ENCODE data around the gene ALG6. TPM values are rescaled to one million over a fixed set of nuclear protein-coding genes. Genes with fewer than 3 reads are reported as not detected.

The ALG6 gene
- total RNA-seq, 5 donors from 2014 or later (not counting 1 experiment from before 2014, with no cell fraction given) = 17.5 to 25.2 (median 22.2) TPM

DNA sequence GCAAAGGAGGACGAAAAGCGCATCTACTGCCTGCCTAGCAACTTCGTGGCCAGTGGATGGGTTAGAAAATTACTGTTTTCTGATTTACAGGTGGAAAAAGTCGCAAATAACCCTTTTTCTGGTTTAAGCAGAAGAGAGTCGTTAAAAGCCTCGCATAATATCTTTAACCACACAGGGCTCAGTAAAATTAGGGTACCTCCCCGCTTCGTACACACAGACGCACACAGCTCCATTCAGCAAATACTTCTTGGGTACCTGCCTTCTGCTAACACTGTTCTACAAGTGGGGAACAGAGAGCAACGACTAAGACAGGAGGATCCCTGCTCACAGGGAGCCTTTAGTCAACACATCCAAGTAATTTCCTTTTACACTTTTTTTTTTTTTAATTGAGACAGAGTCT lies 704 bp downstream of the ALG6 start:
- Mint-ChIP-seq H3K4me1 (peaks cover 32 to 41% (median 38%) of the 10 kb centered on the region in 3 donors), H3K9me3 (no peaks in the 10 kb centered on the region), H3K36me3 (peaks cover 17% of the 10 kb centered on the region), H3K27ac (peak overlapping the region; percentile 83 to 85), H3K4me3 (peak overlapping the region; percentile 90 to 94 (median 93)), H3K27me3 (peaks cover 0 to under 1% of the 10 kb centered on the region in 2 donors)
- Histone ChIP-seq H3K4me3 (ENCODE audit: control insufficient read depth in 1 of 2, extremely low read depth in 1 of 2, low read length in 1 of 2) (peak overlapping the region; percentile 86 to 92), H3K36me3 (ENCODE audit: control insufficient read depth in 2 of 2, extremely low read depth in 1 of 2, insufficient read depth in 1 of 2, low read length in 1 of 2) (peaks cover 0 to 11% of the 10 kb centered on the region in 2 donors), H3K27ac (ENCODE audit: low read length) (peak overlapping the region; percentile 62), H3K4me1 (ENCODE audit: control insufficient read depth in 1 of 2, extremely low read depth in 1 of 2, insufficient read depth in 2 of 2, low read length in 2 of 2) (peaks cover 0 to 19% of the 10 kb centered on the region in 2 experiments), H3K27me3 (replicated peaks in 1 of 2; ENCODE audit: control insufficient read depth in 2 of 2, extremely low read depth in 1 of 2, insufficient read depth in 2 of 2, low read length in 1 of 2) (no peaks in the 10 kb centered on the region), H3K9me3 (no peaks in the 10 kb centered on the region)
- POLR2A ChIA-PET = interaction anchor here in 1 of 2 donors (0.6 kb wide), 1 partner anchor 38 kb away, joined by 3 read pairs; no protein-coding TSS in a partner anchor
- ATAC-seq (replicated peaks in 1 of 4) = peak in 1 of 4 experiments; percentile 14
- CTCF ChIA-PET = interaction anchor here in 1 of 2 donors (0.7 kb wide), 1 partner anchor 90 kb away, joined by 3 read pairs; no protein-coding TSS in a partner anchor
- 30% methylated on average over 2 of the region's 10 CpGs for WGBS (ENCODE audit: insufficient coverage)
- DNase-seq = peak in 2 of 35 experiments; percentile 13 to 34

DNA sequence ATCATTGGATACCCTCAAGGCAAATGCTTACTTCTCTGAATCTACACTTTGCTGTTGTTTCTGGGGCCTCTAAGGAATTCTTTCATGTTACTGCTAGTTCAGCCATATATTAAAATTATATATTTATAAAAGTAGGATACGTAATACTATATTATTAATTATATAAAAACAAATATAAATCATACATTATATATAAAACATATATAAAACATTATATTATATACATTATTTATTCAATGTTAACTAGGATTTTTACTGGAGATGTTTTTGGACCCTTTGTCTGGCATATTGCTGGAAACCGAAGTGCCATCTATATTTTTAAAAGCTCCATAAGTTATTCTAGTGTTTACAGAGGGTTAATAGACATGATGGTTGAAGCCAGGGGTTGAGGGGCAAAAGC lies 12.2 kb downstream of the ALG6 start:
- POLR2A ChIA-PET = no interaction called here
- no peak for ATAC-seq (replicated peaks in 1 of 4)
- H3K36me3 ChIP-seq (ENCODE audit: control insufficient read depth in 2 of 2, extremely low read depth in 1 of 2, insufficient read depth in 1 of 2, low read length in 1 of 2) = peaks cover 3 to 6% of the 10 kb centered on the region in 2 donors
- no peak overlapping the region for H3K4me3 ChIP-seq (ENCODE audit: control insufficient read depth in 1 of 2, extremely low read depth in 1 of 2, low read length in 1 of 2)
- CTCF ChIA-PET = no interaction called here
- no peak overlapping the region for H3K27ac ChIP-seq (ENCODE audit: low read length)
- no peaks in the 10 kb centered on the region for H3K27me3 ChIP-seq (replicated peaks in 1 of 2; ENCODE audit: control insufficient read depth in 2 of 2, extremely low read depth in 1 of 2, insufficient read depth in 2 of 2, low read length in 1 of 2)
- H3K9me3 ChIP-seq = no peaks in the 10 kb centered on the region
- no CpG with 5 or more reads among the region's 2 CpGs for WGBS (ENCODE audit: insufficient coverage)
- Mint-ChIP-seq H3K4me1 (peaks cover 24 to 47% (median 41%) of the 10 kb centered on the region in 3 donors), H3K27me3 (no peaks in the 10 kb centered on the region), H3K4me3 (no peak overlapping the region), H3K9me3 (no peaks in the 10 kb centered on the region), H3K27ac (no peak overlapping the region), H3K36me3 (peaks cover 46% of the 10 kb centered on the region)
- peaks cover 0 to 3% of the 10 kb centered on the region in 2 experiments for H3K4me1 ChIP-seq (ENCODE audit: control insufficient read depth in 1 of 2, extremely low read depth in 1 of 2, insufficient read depth in 2 of 2, low read length in 2 of 2)
- DNase-seq = no peak

GRCh38 chr1:63381741-63382140 lies 14.3 kb downstream of the ALG6 start:
- ChIA-PET POLR2A (no interaction called here), CTCF (no interaction called here)
- H3K36me3 Mint-ChIP-seq = peaks cover 47% of the 10 kb centered on the region
- Histone ChIP-seq H3K4me3 (ENCODE audit: control insufficient read depth in 1 of 2, extremely low read depth in 1 of 2, low read length in 1 of 2) (no peak overlapping the region), H3K9me3 (no peaks in the 10 kb centered on the region), H3K27ac (ENCODE audit: low read length) (no peak overlapping the region), H3K27me3 (replicated peaks in 1 of 2; ENCODE audit: control insufficient read depth in 2 of 2, extremely low read depth in 1 of 2, insufficient read depth in 2 of 2, low read length in 1 of 2) (no peaks in the 10 kb centered on the region), H3K36me3 (ENCODE audit: control insufficient read depth in 2 of 2, extremely low read depth in 1 of 2, insufficient read depth in 1 of 2, low read length in 1 of 2) (peaks cover 0 to 3% of the 10 kb centered on the region in 2 donors), H3K4me1 (ENCODE audit: control insufficient read depth in 1 of 2, extremely low read depth in 1 of 2, insufficient read depth in 2 of 2, low read length in 2 of 2) (peaks cover 0 to 3% of the 10 kb centered on the region in 2 experiments)
- H3K4me3 Mint-ChIP-seq = no peak overlapping the region
- H3K4me1 Mint-ChIP-seq = peaks cover 42 to 51% (median 46%) of the 10 kb centered on the region in 3 donors
- ATAC-seq (replicated peaks in 1 of 4) (no peak), DNase-seq (no peak)
- H3K27ac Mint-ChIP-seq = no peak overlapping the region
- no peaks in the 10 kb centered on the region for H3K27me3 Mint-ChIP-seq
- no CpG with 5 or more reads among the region's 1 CpG for WGBS (ENCODE audit: insufficient coverage)
- no peaks in the 10 kb centered on the region for H3K9me3 Mint-ChIP-seq

DNA sequence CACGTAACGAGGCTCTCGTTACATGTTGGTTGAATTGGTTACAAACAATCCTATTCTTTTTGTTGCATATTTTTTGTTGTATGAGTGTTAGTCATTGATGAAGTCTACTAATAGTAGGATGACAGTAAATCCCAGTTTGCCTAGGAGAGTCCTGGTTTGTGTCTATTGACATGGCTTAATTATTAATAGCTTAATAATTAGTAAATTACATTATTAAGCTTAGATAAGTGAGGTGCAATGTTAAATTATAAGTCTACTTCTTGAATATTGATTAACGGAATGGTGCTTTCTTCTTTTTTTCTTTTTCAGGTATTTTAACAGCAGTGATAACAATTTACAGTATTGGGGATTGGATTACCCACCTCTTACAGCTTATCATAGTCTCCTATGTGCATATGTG lies 34.5 kb downstream of the ALG6 start:
- no peak overlapping the region for H3K27ac ChIP-seq (ENCODE audit: low read length)
- H3K27me3 Mint-ChIP-seq = no peaks in the 10 kb centered on the region
- no peaks in the 10 kb centered on the region for H3K27me3 ChIP-seq (replicated peaks in 1 of 2; ENCODE audit: control insufficient read depth in 2 of 2, extremely low read depth in 1 of 2, insufficient read depth in 2 of 2, low read length in 1 of 2)
- H3K36me3 ChIP-seq (ENCODE audit: control insufficient read depth in 2 of 2, extremely low read depth in 1 of 2, insufficient read depth in 1 of 2, low read length in 1 of 2) = peaks cover 0 to 34% of the 10 kb centered on the region in 2 donors
- WGBS (ENCODE audit: insufficient coverage) = no CpG with 5 or more reads among the region's 4 CpGs
- no peak overlapping the region for H3K27ac Mint-ChIP-seq
- H3K4me3 Mint-ChIP-seq = no peak overlapping the region
- H3K4me3 ChIP-seq (ENCODE audit: control insufficient read depth in 1 of 2, extremely low read depth in 1 of 2, low read length in 1 of 2) = no peak overlapping the region
- ATAC-seq (replicated peaks in 1 of 4) = no peak
- ChIA-PET POLR2A (interaction anchor here in 1 of 2 donors (0.7 kb wide), 1 partner anchor 14 kb away, joined by 4 read pairs; no protein-coding TSS in a partner anchor), CTCF (interaction anchor here (0.7 to 1.0 kb wide), 2 partner anchors 12 to 853 kb away, joined by 3 to 4 read pairs; no protein-coding TSS in a partner anchor)
- H3K9me3 ChIP-seq = no peaks in the 10 kb centered on the region
- no peaks in the 10 kb centered on the region for H3K4me1 Mint-ChIP-seq
- H3K9me3 Mint-ChIP-seq = no peaks in the 10 kb centered on the region
- no peaks in the 10 kb centered on the region for H3K4me1 ChIP-seq (ENCODE audit: control insufficient read depth in 1 of 2, extremely low read depth in 1 of 2, insufficient read depth in 2 of 2, low read length in 2 of 2)
- DNase-seq = no peak
- peaks cover 49% of the 10 kb centered on the region for H3K36me3 Mint-ChIP-seq

- no peaks in the 10 kb centered on the region for H3K4me1 ChIP-seq (ENCODE audit: control insufficient read depth in 1 of 2, extremely low read depth in 1 of 2, insufficient read depth in 2 of 2, low read length in 2 of 2)
- ATAC-seq (replicated peaks in 1 of 4) (no peak), DNase-seq (no peak)
- Mint-ChIP-seq H3K36me3 (peaks cover 49% of the 10 kb centered on the region), H3K27ac (no peak overlapping the region), H3K27me3 (no peaks in the 10 kb centered on the region), H3K9me3 (no peaks in the 10 kb centered on the region), H3K4me1 (no peaks in the 10 kb centered on the region), H3K4me3 (no peak overlapping the region)
- H3K27me3 ChIP-seq (replicated peaks in 1 of 2; ENCODE audit: control insufficient read depth in 2 of 2, extremely low read depth in 1 of 2, insufficient read depth in 2 of 2, low read length in 1 of 2) = no peaks in the 10 kb centered on the region
- H3K27ac ChIP-seq (ENCODE audit: low read length) = no peak overlapping the region
- no peaks in the 10 kb centered on the region for H3K9me3 ChIP-seq
- ChIA-PET POLR2A (no interaction called here), CTCF (no interaction called here)
- no CpG with 5 or more reads among the region's 3 CpGs for WGBS (ENCODE audit: insufficient coverage)
- peaks cover 0 to 27% of the 10 kb centered on the region in 2 donors for H3K36me3 ChIP-seq (ENCODE audit: control insufficient read depth in 2 of 2, extremely low read depth in 1 of 2, insufficient read depth in 1 of 2, low read length in 1 of 2)
- no peak overlapping the region for H3K4me3 ChIP-seq (ENCODE audit: control insufficient read depth in 1 of 2, extremely low read depth in 1 of 2, low read length in 1 of 2)
These were observed 36.0 kb downstream of the ALG6 start for GRCh38 chr1:63403386-63403785.

- no peaks in the 10 kb centered on the region for H3K4me1 ChIP-seq (ENCODE audit: control insufficient read depth in 1 of 2, extremely low read depth in 1 of 2, insufficient read depth in 2 of 2, low read length in 2 of 2)
- H3K27me3 ChIP-seq (replicated peaks in 1 of 2; ENCODE audit: control insufficient read depth in 2 of 2, extremely low read depth in 1 of 2, insufficient read depth in 2 of 2, low read length in 1 of 2) = no peaks in the 10 kb centered on the region
- no peak overlapping the region for H3K27ac Mint-ChIP-seq
- ATAC-seq (replicated peaks in 1 of 4) (no peak), DNase-seq (no peak)
- no peaks in the 10 kb centered on the region for H3K27me3 Mint-ChIP-seq
- H3K36me3 ChIP-seq (ENCODE audit: control insufficient read depth in 2 of 2, extremely low read depth in 1 of 2, insufficient read depth in 1 of 2, low read length in 1 of 2) = peaks cover 0 to 22% of the 10 kb centered on the region in 2 donors
- no peak overlapping the region for H3K27ac ChIP-seq (ENCODE audit: low read length)
- peaks cover 0 to 4% (median 0%) of the 10 kb centered on the region in 3 donors for H3K4me1 Mint-ChIP-seq
- no peaks in the 10 kb centered on the region for H3K9me3 ChIP-seq
- peaks cover 46% of the 10 kb centered on the region for H3K36me3 Mint-ChIP-seq
- ChIA-PET POLR2A (no interaction called here), CTCF (no interaction called here)
- H3K4me3 Mint-ChIP-seq = no peak overlapping the region
- H3K4me3 ChIP-seq (ENCODE audit: control insufficient read depth in 1 of 2, extremely low read depth in 1 of 2, low read length in 1 of 2) = no peak overlapping the region
- no peaks in the 10 kb centered on the region for H3K9me3 Mint-ChIP-seq
These were observed 37.6 kb downstream of the ALG6 start for GRCh38 chr1:63405021-63405420.

- Mint-ChIP-seq H3K36me3 (peaks cover 50% of the 10 kb centered on the region), H3K9me3 (no peaks in the 10 kb centered on the region), H3K27ac (no peak overlapping the region), H3K4me1 (peaks cover 0 to 6% (median 0%) of the 10 kb centered on the region in 3 donors), H3K27me3 (no peaks in the 10 kb centered on the region), H3K4me3 (no peak overlapping the region)
- CTCF ChIA-PET = no interaction called here
- H3K27ac ChIP-seq (ENCODE audit: low read length) = no peak overlapping the region
- H3K9me3 ChIP-seq = no peaks in the 10 kb centered on the region
- H3K27me3 ChIP-seq (replicated peaks in 1 of 2; ENCODE audit: control insufficient read depth in 2 of 2, extremely low read depth in 1 of 2, insufficient read depth in 2 of 2, low read length in 1 of 2) = no peaks in the 10 kb centered on the region
- no peaks in the 10 kb centered on the region for H3K4me1 ChIP-seq (ENCODE audit: control insufficient read depth in 1 of 2, extremely low read depth in 1 of 2, insufficient read depth in 2 of 2, low read length in 2 of 2)
- DNase-seq = no peak
- no peak overlapping the region for H3K4me3 ChIP-seq (ENCODE audit: control insufficient read depth in 1 of 2, extremely low read depth in 1 of 2, low read length in 1 of 2)
- no peak for ATAC-seq (replicated peaks in 1 of 4)
- POLR2A ChIA-PET = no interaction called here
- H3K36me3 ChIP-seq (ENCODE audit: control insufficient read depth in 2 of 2, extremely low read depth in 1 of 2, insufficient read depth in 1 of 2, low read length in 1 of 2) = peaks cover 0 to 20% of the 10 kb centered on the region in 2 donors
These were observed 38.6 kb downstream of the ALG6 start for GRCh38 chr1:63405987-63406386.
